ENCODE data around the gene NUDT16L1. TPM values are rescaled to one million over a fixed set of nuclear protein-coding genes. Genes with fewer than 3 reads are reported as not detected.

The NUDT16L1 gene
- total and polyA plus RNA-seq, 2 donors (not counting 1 experiment from before 2014, with no cell fraction given): 14.0 to 21.5 TPM

DNA sequence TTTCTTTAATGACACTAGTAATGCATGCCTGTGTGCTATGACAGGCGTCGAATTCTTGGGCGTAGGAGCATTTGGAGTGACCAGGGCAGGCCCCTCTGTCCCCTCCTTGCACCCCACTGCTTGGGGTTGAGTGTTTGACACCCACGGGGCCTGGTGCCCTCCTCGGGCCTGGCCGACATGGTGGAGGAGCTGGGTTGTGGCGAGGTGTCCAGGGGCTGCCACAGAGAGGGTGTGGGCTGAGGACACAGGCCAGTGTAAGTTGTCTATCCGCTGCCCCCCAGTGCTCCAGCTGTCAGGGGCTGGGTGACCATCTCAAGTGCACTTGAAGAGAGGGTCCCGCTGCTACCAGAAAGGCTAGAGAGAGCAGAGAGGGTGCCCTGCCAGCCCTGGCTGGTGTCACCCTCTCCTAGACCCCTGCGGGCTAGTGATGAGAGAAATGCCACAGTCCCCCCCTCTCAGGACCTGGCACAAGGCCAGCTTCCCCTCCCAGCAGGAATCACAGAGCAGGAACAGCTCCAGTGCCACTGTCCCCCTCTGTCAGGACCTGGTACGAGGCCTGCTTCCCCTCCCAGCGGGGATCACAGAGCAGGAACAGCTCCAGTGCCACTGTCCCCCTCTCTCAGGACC, 38.3 kb upstream of the NUDT16L1 start:
- peaks cover 19% of the 10 kb centered on the region for H3K36me3 ChIP-seq (ENCODE audit: control insufficient read depth, insufficient read depth, low read length)
- peaks cover 3% of the 10 kb centered on the region for H3K4me1 ChIP-seq (ENCODE audit: control insufficient read depth, extremely low read depth, insufficient read depth, low read length)
- H4K20me1 ChIP-seq (ENCODE audit: control insufficient read depth, extremely low read depth, insufficient read depth, low read length): no peaks in the 10 kb centered on the region
- H3K27ac ChIP-seq (ENCODE audit: insufficient read depth, low read length): no peak overlapping the region
- no peak overlapping the region for H3K9ac ChIP-seq (ENCODE audit: insufficient read depth, low read length)
- no peak for TF ChIP-seq EZH2 (IDR thresholded peaks at IDR 0.05; ENCODE audit: low read length, missing control alignments)
- TF ChIP-seq, protein P1, sequence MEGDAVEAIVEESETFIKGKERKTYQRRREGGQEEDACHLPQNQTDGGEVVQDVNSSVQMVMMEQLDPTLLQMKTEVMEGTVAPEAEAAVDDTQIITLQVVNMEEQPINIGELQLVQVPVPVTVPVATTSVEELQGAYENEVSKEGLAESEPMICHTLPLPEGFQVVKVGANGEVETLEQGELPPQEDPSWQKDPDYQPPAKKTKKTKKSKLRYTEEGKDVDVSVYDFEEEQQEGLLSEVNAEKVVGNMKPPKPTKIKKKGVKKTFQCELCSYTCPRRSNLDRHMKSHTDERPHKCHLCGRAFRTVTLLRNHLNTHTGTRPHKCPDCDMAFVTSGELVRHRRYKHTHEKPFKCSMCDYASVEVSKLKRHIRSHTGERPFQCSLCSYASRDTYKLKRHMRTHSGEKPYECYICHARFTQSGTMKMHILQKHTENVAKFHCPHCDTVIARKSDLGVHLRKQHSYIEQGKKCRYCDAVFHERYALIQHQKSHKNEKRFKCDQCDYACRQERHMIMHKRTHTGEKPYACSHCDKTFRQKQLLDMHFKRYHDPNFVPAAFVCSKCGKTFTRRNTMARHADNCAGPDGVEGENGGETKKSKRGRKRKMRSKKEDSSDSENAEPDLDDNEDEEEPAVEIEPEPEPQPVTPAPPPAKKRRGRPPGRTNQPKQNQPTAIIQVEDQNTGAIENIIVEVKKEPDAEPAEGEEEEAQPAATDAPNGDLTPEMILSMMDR (conservative IDR thresholded peaks at IDR 0.05 in 1 of 2, IDR thresholded peaks at IDR 0.05 in 1 of 2; ENCODE audit: low read depth in 1 of 2, low read length in 2 of 2): no peak
- no peak overlapping the region for H2AFZ ChIP-seq (ENCODE audit: low read length)
- no peaks in the 10 kb centered on the region for H3K79me2 ChIP-seq (ENCODE audit: control insufficient read depth, insufficient read depth, low read length)
- H3K27me3 ChIP-seq (ENCODE audit: control insufficient read depth, insufficient read depth, low read length): no peaks in the 10 kb centered on the region
- H3K4me2 ChIP-seq (ENCODE audit: extremely low read depth, insufficient read depth, low read length): no peak overlapping the region
- H3K4me3 ChIP-seq (replicated peaks in 1 of 4; ENCODE audit: control extremely low read depth in 1 of 4, insufficient read depth in 1 of 4, low read depth in 3 of 4, low read length in 4 of 4): no peak overlapping the region
- H3K9me3 ChIP-seq (ENCODE audit: control insufficient read depth, insufficient read depth, low read depth, low read length): no peaks in the 10 kb centered on the region
- no peak for DNase-seq (ENCODE audit: low read depth in 2 of 2)

DNA sequence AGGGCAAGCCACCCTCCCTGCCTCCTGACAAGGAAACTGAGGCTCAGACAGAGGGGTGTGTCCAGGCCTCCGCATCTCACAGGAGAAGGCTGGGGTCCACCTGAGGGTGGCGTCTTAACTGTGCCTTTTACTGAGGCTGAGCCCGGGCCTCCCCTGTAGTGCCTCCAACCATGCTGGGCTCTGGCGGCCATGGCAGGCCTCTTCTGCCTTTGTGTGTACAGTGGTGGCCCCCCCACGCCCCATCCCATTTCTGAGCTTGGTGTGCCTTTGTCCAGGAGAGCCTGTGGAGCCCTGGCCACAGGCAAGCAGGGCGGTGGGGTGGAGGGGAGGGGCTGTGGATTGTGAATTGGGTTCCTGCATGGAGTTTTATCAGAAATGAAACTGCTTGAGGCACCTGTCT, 37.6 kb upstream of the NUDT16L1 start:
- Histone ChIP-seq H3K9me3 (ENCODE audit: control insufficient read depth, insufficient read depth, low read depth, low read length) (no peaks in the 10 kb centered on the region), H3K36me3 (ENCODE audit: control insufficient read depth, insufficient read depth, low read length) (peaks cover 19% of the 10 kb centered on the region), H4K20me1 (ENCODE audit: control insufficient read depth, extremely low read depth, insufficient read depth, low read length) (no peaks in the 10 kb centered on the region), H3K4me2 (ENCODE audit: extremely low read depth, insufficient read depth, low read length) (no peak overlapping the region), H3K4me3 (replicated peaks in 1 of 4; ENCODE audit: control extremely low read depth in 1 of 4, insufficient read depth in 1 of 4, low read depth in 3 of 4, low read length in 4 of 4) (no peak overlapping the region), H3K4me1 (ENCODE audit: control insufficient read depth, extremely low read depth, insufficient read depth, low read length) (peaks cover 5% of the 10 kb centered on the region), H3K27ac (ENCODE audit: insufficient read depth, low read length) (no peak overlapping the region), H3K79me2 (ENCODE audit: control insufficient read depth, insufficient read depth, low read length) (no peaks in the 10 kb centered on the region), H3K27me3 (ENCODE audit: control insufficient read depth, insufficient read depth, low read length) (no peaks in the 10 kb centered on the region), H3K9ac (ENCODE audit: insufficient read depth, low read length) (no peak overlapping the region), H2AFZ (ENCODE audit: low read length) (no peak overlapping the region)
- DNase-seq (ENCODE audit: low read depth in 2 of 2): no peak
- TF ChIP-seq, protein P1 (conservative IDR thresholded peaks at IDR 0.05 in 1 of 2, IDR thresholded peaks at IDR 0.05 in 1 of 2; ENCODE audit: low read depth in 1 of 2, low read length in 2 of 2): no peak
- no peak for TF ChIP-seq EZH2 (IDR thresholded peaks at IDR 0.05; ENCODE audit: low read length, missing control alignments)

DNA sequence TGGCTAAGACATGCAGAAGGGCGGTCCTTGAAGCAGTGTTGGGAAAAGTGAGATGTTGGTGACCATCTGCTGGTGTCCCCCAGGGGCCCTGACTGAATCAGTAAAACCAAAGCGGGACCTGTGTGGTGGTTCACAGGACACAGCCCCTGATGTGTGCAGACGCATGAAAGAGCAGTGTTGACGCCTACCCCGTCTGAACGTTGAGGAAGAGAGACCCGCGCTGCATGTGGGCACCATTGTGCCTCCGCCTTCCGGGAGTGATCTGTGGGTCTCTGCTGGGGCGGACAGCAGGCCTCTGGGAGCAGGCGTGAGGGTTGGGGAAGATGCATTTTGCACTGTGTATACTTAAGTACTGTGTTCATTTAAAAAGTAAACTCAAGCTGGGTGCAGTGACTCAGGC, 37.1 kb upstream of the NUDT16L1 start:
- Histone ChIP-seq H3K4me1 (ENCODE audit: control insufficient read depth, extremely low read depth, insufficient read depth, low read length) (peaks cover 5% of the 10 kb centered on the region), H3K27me3 (ENCODE audit: control insufficient read depth, insufficient read depth, low read length) (no peaks in the 10 kb centered on the region), H2AFZ (ENCODE audit: low read length) (no peak overlapping the region), H3K27ac (ENCODE audit: insufficient read depth, low read length) (no peak overlapping the region), H3K4me3 (replicated peaks in 1 of 4; ENCODE audit: control extremely low read depth in 1 of 4, insufficient read depth in 1 of 4, low read depth in 3 of 4, low read length in 4 of 4) (no peak overlapping the region), H3K9ac (ENCODE audit: insufficient read depth, low read length) (no peak overlapping the region), H3K4me2 (ENCODE audit: extremely low read depth, insufficient read depth, low read length) (no peak overlapping the region), H3K36me3 (ENCODE audit: control insufficient read depth, insufficient read depth, low read length) (peaks cover 19% of the 10 kb centered on the region), H3K9me3 (ENCODE audit: control insufficient read depth, insufficient read depth, low read depth, low read length) (no peaks in the 10 kb centered on the region), H4K20me1 (ENCODE audit: control insufficient read depth, extremely low read depth, insufficient read depth, low read length) (no peaks in the 10 kb centered on the region), H3K79me2 (ENCODE audit: control insufficient read depth, insufficient read depth, low read length) (no peaks in the 10 kb centered on the region)
- TF ChIP-seq EZH2 (IDR thresholded peaks at IDR 0.05; ENCODE audit: low read length, missing control alignments): no peak
- TF ChIP-seq, protein P1 (conservative IDR thresholded peaks at IDR 0.05 in 1 of 2, IDR thresholded peaks at IDR 0.05 in 1 of 2; ENCODE audit: low read depth in 1 of 2, low read length in 2 of 2): no peak
- DNase-seq (ENCODE audit: low read depth in 2 of 2): no peak

Measured in fibroblast of lung (primary cell).